GM19043 (cell line): ENCODE data around the gene TTC34.
"Not testable (repeated sequence)": the region's sequence is repeated elsewhere in the genome, so short reads cannot be mapped to it uniquely, and the experiment has no call there.

Source experiments
- ATAC-seq: cut with Tn5 transposase; IDR thresholded peaks from one replicate; pipeline ENCODE4 v1.9.1; 2021; ENCODE audit warnings: low read depth; ENCODE audit not compliant: unreplicated experiment

Gene TTC34

DNA sequence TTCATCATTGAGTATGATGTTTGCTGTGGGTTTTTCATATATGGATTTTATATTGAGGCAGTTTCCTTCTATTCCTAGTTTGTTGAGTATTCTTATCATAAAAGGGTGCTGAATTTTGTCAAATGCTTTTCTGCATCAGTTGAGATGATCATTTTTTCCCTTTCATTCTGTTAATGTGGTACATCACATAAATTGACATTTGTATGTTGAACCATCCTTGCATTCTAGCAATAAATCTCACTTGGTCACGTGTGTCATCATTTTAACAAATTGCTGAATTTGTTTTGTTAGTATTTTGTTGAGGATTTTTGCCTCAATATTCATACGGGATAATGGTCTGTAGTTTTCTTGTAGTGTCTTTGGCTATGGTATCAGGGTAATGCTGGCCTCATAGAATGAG is 19.9 kb downstream of the TTC34 start:
- ATAC-seq = no peak

DNA sequence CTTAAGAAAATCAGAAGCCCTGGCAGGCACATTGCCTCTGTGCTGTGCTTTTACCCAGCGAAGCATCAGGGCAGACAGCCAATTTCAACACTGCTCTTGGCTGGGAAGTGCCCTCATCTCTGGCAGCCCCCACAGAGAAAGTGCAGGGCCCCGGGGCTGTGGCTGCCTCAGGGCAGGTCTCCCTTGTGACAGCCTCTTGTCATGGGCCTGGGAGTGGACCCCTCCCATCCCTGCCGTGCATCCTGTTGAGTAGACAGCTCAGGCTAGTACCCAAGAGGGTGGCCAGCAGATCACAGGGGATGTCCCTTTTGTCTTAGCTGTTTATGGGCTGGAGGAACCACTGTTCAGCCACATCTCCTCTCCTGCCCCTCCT is 23.3 kb downstream of the TTC34 start:
- no peak for ATAC-seq

DNA sequence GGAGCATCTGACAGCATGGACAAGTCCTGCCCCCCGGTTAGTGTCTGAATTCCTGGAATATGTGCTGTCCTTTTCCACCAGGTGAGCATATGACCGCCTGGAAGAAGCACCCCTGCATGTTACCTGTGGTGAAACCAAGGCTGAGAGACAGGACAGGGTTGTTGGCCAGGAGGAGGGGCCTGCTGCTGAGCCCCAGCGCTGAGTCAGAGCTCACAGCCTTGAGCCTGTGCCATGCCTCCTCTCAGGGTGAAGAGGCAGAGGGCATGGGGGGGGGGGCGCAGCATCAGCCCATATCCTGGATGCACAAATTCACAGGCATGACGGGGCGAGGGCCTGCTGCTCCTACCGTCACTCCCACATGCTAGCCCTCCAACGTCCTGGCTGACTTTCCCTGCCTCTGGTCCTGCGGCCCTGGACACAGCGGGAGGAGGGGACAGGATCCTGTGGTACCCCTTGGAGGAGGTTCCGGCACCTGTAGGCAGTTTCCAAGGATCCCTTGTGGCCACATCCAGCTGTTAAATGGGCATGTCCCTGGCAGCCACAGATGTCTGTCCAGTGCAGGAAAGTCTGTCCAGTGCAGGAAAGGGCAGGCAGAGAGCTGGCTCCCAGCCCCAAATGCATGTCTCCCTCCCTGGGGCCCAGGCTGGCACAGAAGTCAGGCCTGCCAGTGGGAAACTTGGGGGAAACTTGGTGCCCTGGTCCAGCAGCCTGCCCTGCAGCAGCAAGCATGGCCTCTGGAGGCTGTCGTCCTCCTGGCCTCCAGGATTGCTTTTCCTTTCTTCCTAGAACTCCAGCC is 23.9 kb downstream of the TTC34 start:
- no peak for ATAC-seq

DNA sequence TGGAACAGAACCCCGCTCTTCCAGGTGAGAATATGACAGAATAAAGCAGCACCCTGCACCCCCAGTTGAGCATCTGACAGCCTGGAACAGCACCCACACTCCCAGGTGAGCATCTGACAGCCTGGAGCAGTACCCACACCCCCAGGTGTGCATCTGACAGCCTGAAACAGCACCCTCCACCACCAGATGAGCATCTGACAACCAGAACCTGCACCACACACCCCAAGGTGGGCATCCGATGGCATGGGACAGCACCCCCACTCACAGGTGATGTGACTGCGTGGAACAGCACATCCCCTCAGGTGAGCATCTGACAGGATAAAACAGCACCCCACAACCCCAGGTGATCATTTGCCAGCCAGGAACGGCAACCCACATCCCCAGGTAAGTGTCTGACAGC is 26.2 kb downstream of the TTC34 start:
- ATAC-seq = not testable (repeated sequence)

DNA sequence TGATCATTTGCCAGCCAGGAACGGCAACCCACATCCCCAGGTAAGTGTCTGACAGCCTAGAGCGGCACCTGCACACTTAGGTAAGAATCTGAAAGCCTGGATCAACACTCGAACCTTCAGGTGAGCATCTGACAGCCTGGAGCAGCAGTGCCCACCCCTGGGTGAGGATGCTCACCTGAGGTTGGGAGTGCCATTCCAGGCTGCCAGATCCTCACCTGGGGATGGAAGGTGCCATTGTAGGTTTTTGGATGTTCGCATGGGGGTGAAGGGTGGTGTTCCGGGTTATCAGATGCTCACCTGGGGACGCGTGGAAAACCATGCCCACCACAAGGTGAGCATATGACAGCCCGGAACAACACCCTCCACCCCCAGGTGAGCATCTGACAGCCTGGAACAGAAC is 33.4 kb downstream of the TTC34 start:
- ATAC-seq = not testable (repeated sequence)

DNA sequence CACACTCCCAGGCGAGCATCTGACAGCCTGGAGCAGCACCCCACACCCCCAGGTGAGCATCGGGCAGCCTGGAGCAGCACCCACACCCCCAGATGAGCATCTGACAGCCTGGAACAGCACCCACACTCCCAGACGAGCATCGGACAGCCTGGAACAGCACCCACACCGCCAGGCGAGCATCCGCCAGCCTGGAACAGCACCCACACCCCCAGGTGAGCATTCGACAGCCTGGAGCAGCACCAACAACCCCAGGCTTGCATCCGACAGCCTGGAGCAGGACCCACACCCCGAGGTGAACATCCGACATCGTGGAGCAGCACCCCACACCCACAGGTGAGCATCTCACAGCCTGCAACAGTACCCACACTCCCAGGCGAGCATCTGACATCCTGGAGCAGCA is 42.1 kb downstream of the TTC34 start:
- ATAC-seq = not testable (repeated sequence)

DNA sequence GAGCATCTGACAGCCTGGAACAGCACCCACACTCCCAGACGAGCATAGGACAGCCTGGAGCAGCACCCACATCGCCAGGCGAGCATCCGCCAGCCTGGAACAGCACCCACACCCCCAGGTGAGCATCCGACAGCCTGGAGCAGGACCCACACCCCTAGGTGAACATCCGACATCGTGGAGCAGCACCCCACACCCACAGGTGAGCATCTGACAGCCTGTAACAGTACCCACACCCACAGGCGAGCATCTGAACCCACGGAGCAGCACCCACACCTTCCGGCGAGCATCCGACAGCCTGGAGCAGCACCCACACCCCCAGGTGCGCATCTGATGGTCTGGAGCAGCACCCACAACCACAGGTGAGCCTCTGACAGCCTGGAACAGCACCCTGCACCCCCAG is 44.0 kb downstream of the TTC34 start:
- ATAC-seq = not testable (repeated sequence)

DNA sequence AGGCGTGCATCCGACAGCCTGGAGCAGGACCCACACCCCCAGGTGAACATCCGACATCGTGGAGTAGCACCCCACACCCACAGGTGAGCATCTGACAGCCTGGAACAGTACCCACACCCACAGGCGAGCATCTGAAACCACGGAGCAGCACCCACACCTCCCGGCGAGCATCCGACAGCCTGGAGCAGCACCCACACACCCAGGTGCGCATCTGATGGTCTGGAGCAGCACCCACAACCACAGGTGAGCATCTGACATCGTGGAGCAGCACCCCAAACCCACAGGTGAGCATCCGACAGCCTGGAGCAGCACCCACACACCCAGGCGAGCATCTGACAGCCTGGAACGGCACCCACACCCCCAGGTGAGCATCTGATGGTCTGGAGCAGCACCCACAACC is 46.1 kb downstream of the TTC34 start:
- ATAC-seq = not testable (repeated sequence)

DNA sequence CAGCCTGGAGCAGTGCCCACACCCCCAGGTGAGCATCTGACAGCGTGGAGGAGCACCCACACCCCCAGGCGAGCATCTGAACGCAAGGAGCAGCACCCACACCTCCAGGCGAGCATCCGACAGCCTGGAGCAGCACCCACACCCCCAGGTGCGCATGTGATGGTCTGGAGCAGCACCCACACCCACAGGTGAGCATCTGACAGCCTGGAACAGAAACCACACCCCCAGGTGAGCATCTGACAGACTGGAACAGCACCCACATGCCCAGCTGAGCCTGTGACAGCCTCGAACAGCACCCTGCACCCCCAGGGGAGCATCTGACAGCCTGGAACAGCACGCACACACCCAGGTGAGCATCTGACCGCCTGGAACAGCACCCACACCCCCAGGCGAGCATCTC is 46.9 kb downstream of the TTC34 start:
- not testable (repeated sequence) for ATAC-seq

DNA sequence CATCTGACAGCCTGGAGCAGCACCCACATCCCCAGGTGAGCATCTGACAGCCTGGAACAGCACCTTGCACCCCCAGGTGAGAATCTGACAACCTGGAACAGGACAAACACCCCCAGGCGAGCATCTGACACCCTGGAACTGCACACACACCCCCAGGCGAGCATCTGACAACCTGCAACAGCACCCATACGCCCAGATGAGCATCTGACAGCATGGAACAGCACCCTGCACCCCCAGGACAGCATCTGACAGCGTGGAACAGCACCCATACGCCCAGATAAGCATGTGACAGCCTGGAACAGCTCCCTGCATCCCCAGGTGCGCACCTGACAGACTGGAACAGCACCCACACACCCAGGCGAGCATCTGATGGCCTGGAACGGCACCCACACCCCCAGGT is 49.0 kb downstream of the TTC34 start:
- not testable (repeated sequence) for ATAC-seq

DNA sequence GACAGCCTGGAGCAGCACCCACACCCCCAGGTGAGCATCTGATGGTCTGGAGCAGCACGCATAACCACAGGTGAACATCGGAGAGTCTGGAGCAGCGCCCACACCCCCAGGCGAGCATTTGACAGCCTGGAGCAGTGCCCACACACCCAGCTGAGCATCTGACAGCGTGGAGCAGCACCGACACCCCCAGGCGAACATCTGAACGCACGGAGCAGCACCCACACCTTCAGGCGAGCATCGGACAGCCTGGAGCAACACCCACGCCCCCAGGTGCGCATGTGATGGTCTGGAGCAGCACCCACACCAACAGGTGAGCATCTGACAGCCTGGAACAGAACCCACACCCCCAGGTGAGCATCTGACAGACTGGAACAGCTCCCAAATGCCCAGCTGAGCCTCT is 49.6 kb downstream of the TTC34 start:
- not testable (repeated sequence) for ATAC-seq

DNA sequence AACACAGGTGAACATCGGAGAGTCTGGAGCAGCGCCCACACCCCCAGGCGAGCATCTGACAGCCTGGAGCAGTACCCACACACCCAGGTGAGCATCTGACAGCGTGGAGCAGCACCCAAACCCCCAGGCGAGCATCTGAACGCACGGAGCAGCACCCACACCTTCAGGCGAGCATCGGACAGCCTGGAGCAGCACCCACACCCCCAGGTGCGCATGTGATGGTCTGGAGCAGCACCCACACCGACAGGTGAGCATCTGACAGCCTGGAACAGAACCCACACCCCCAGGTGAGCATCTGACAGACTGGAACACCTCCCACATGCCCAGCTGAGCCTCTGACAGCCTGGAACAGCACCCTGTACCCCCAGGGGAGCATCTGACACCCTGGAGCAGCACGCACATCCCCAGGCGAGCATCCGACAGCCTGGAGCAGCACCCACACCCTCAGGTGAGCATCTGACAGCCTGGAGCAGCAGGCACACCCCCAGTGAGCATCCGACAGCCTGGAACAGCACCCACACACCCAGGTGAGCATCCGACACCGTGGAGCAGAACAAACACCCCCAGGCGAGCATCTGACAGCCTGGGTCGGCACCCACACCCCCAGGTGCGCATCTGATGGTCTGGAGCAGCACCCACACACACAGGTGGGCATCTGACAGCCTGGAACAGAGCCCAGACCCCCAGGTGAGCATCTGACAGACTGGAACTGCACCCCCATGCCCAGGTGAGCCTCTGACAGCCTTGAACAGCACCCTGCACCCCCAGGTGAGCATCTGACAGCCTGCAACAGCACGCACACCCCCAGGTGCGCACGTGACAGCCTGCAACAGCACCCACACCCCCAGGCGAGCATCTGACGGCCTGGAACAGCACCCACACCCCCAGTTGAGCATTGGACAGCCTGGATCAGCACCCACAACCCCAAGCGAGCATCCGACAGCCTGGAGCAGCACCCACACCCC is 50.4 kb downstream of the TTC34 start:
- not testable (repeated sequence) for ATAC-seq

DNA sequence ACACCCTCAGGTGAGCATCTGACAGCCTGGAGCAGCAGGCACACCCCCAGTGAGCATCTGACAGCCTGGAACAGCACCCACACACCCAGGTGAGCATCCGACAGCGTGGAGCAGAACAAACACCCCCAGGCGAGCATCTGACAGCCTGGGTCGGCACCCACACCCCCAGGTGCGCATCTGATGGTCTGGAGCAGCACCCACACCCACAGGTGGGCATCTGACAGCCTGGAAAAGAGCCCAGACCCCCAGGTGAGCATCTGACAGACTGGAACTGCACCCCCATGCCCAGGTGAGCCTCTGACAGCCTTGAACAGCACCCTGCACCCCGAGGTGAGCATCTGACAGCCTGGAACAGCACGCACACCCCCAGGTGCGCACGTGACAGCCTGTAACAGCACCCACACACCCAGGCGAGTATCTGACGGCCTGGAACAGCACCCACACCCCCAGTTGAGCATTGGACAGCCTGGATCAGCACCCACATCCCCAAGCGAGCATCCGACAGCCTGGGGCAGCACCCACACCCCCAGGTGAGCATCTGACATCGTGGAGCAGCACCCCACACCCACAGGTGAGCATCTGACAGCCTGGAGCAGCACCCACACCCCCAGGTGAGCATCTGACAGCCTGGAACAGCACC is 51.3 kb downstream of the TTC34 start:
- ATAC-seq = not testable (repeated sequence)

DNA sequence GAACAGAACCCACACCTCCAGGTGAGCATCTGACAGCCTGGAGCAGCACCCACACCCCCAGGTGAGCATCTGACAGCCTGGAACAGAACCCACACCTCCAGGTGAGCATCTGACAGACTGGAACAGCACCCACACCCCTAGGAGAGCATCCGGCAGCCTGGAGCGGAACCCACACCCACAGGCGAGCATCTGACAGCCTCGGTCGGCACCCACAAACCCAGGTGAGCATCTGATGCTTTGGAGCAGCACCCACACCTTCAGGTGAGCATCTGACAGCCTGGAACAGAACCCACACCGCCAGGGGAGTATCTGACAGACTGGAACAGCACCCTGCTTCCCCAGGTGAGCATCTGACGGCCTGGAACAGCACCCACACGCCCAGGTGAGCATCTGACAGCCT is 52.9 kb downstream of the TTC34 start:
- not testable (repeated sequence) for ATAC-seq

DNA sequence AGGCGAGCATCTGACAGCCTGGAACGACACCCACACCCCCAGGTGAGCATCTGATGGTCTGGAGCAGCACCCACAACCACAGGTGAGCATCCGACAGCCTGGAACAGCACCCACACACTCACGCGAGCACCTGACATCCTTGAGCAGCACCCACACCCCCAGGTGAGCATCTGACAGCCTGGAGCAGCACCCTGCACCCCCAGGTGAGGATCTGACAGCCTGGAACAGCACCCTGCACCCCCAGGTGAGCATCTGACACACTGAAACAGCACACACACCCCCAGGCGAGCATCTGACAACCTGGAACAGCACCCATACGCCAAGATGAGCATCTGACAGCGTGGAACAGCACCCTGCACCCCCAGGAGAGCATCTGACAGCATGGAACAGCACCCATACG is 106.7 kb downstream of the TTC34 start:
- not testable (repeated sequence) for ATAC-seq

DNA sequence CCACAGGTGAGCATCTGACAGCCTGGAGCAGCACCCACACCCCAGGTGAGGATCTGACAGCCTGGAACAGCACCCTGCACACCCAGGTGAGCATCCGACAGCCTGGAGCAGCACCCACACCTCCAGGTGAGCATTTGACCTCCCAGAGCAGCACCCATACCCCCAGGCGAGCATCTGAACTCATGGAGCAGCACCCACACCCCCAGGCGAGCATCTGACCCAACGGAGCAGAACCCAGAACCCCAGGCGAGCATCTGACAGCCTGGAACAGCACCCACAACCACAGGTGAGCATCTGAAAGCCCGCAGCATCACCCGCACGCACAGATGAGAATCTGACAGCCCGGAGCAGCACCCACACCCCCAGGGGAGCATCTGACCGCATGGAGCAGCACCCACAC is 111.3 kb downstream of the TTC34 start:
- not testable (repeated sequence) for ATAC-seq

DNA sequence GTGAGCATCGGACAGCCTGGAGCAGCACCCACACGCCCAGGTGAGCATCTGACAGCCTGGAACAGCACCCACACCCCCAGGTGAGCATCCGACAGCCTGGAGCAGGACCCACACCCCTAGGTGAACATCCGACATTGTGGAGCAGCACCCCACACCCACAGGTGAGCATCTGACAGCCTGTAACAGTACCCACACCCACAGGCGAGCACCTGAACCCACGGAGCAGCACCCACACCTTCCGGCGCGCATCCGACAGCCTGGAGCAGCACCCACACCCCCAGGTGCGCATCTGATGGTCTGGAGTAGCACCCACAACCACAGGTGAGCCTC is 113.2 kb downstream of the TTC34 start:
- ATAC-seq = not testable (repeated sequence)

DNA sequence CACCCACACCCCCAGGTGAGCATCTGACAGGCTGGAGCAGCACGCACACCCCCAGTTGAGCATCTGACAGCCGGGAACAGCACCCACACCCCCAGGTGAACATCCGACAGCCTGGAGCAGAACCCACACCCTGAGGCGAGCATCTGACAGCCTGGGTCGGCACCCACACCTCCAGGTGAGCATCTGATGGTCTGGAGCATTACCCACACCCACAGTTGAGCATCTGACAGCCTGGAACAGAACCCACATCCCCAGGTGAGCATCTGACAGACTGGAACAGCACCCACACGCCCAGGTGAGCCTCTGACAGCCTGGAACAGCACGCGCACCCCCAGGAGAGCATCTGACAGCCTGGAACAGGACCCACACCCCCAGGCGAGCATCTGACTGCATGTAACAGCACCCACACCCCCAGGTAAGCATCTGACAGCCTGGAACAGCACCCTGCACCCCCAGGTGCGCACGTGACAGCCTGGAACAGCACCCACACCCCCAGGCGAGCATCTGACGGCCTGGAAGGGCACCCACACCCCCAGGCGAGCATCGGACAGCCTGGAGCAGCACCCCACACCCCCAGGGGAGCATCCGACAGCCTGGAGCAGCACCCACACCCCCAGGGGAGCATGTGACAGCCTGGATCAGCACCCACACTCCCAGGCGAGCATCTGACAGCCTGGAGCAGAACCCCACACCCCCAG is 113.7 kb downstream of the TTC34 start:
- ATAC-seq = not testable (repeated sequence)

DNA sequence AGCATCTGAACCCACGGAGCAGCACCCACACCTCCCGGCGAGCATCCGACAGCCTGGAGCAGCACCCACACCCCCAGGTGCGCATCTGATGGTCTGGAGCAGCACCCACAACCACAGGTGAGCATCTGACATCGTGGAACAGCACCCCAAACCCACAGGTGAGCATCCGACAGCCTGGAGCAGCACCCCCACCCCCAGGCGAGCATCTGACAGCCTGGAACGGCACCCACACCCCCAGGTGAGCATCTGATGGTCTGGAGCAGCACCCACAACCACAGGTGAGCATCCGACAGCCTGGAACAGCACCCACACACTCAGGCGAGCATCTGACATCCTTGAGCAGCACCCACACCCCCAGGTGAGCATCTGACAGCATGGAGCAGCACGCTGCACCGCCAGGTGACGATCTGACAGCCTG is 114.3 kb downstream of the TTC34 start:
- not testable (repeated sequence) for ATAC-seq

DNA sequence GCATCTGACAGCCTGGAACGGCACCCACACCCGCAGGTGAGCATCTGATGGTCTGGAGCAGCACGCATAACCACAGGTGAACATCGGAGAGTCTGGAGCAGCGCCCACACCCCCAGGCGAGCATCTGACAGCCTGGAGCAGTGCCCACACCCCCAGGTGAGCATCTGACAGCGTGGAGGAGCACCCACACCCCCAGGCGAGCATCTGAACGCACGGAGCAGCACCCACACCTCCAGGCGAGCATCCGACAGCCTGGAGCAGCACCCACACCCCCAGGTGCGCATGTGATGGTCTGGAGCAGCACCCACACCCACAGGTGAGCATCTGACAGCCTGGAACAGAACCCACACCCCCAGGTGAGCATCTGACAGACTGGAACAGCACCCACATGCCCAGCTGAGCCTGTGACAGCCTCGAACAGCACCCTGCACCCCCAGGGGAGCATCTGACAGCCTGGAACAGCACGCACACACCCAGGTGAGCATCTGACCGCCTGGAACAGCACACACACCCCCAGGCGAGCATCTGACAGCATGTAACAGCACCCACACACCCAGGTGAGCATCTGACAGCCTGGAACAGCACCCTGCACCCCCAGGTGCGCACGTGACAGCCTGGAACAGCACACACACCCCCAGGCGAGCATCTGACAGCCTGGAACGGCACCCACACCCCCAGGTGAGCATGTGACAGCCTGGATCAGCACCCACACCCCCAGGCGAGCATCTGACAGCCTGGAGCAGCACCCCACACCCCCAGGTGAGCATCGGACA is 115.2 kb downstream of the TTC34 start:
- not testable (repeated sequence) for ATAC-seq
